ENCODE results near the gene LRIG1. TPM values are rescaled to one million over a fixed set of nuclear protein-coding genes. Genes with fewer than 3 reads are reported as not detected.

Gene LRIG1
- total and polyA plus RNA-seq, 2 of the 8 experiments (the other 6 are each of a cell fraction or from before 2014, with no cell fraction given) = 78.1 to 88.7 TPM

DNA sequence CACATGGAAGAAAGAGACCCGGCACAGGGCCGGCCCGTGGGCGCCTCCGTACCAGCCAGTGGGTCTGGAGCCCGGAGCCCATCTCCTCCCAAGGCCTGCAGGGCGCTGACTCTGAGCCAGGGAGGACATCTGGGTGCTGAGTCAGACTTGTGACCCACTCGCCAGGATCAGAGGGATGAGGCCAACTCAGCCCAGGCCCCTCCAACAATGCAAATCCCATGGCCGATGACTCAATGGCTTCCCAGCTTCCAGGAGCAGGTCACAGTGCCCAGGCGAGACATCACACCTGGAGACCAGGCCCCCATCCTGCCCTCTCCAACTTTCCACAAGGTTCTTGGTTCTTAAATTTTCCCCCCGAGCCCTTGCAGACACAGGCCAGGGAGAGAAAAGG is 95.1 kb downstream of the LRIG1 start (continued):
- TF ChIP-seq, protein P1, sequence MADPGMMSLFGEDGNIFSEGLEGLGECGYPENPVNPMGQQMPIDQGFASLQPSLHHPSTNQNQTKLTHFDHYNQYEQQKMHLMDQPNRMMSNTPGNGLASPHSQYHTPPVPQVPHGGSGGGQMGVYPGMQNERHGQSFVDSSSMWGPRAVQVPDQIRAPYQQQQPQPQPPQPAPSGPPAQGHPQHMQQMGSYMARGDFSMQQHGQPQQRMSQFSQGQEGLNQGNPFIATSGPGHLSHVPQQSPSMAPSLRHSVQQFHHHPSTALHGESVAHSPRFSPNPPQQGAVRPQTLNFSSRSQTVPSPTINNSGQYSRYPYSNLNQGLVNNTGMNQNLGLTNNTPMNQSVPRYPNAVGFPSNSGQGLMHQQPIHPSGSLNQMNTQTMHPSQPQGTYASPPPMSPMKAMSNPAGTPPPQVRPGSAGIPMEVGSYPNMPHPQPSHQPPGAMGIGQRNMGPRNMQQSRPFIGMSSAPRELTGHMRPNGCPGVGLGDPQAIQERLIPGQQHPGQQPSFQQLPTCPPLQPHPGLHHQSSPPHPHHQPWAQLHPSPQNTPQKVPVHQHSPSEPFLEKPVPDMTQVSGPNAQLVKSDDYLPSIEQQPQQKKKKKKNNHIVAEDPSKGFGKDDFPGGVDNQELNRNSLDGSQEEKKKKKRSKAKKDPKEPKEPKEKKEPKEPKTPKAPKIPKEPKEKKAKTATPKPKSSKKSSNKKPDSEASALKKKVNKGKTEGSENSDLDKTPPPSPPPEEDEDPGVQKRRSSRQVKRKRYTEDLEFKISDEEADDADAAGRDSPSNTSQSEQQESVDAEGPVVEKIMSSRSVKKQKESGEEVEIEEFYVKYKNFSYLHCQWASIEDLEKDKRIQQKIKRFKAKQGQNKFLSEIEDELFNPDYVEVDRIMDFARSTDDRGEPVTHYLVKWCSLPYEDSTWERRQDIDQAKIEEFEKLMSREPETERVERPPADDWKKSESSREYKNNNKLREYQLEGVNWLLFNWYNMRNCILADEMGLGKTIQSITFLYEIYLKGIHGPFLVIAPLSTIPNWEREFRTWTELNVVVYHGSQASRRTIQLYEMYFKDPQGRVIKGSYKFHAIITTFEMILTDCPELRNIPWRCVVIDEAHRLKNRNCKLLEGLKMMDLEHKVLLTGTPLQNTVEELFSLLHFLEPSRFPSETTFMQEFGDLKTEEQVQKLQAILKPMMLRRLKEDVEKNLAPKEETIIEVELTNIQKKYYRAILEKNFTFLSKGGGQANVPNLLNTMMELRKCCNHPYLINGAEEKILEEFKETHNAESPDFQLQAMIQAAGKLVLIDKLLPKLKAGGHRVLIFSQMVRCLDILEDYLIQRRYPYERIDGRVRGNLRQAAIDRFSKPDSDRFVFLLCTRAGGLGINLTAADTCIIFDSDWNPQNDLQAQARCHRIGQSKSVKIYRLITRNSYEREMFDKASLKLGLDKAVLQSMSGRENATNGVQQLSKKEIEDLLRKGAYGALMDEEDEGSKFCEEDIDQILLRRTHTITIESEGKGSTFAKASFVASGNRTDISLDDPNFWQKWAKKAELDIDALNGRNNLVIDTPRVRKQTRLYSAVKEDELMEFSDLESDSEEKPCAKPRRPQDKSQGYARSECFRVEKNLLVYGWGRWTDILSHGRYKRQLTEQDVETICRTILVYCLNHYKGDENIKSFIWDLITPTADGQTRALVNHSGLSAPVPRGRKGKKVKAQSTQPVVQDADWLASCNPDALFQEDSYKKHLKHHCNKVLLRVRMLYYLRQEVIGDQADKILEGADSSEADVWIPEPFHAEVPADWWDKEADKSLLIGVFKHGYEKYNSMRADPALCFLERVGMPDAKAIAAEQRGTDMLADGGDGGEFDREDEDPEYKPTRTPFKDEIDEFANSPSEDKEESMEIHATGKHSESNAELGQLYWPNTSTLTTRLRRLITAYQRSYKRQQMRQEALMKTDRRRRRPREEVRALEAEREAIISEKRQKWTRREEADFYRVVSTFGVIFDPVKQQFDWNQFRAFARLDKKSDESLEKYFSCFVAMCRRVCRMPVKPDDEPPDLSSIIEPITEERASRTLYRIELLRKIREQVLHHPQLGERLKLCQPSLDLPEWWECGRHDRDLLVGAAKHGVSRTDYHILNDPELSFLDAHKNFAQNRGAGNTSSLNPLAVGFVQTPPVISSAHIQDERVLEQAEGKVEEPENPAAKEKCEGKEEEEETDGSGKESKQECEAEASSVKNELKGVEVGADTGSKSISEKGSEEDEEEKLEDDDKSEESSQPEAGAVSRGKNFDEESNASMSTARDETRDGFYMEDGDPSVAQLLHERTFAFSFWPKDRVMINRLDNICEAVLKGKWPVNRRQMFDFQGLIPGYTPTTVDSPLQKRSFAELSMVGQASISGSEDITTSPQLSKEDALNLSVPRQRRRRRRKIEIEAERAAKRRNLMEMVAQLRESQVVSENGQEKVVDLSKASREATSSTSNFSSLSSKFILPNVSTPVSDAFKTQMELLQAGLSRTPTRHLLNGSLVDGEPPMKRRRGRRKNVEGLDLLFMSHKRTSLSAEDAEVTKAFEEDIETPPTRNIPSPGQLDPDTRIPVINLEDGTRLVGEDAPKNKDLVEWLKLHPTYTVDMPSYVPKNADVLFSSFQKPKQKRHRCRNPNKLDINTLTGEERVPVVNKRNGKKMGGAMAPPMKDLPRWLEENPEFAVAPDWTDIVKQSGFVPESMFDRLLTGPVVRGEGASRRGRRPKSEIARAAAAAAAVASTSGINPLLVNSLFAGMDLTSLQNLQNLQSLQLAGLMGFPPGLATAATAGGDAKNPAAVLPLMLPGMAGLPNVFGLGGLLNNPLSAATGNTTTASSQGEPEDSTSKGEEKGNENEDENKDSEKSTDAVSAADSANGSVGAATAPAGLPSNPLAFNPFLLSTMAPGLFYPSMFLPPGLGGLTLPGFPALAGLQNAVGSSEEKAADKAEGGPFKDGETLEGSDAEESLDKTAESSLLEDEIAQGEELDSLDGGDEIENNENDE (IDR thresholded peaks at IDR 0.05; ENCODE audit: insufficient replicate concordance, low read length) = no peak
- TF ChIP-seq CHD1 (IDR thresholded peaks at IDR 0.05; ENCODE audit: low read depth, low read length) (no peak), TAF7 (optimal IDR thresholded peaks at IDR 0.05; ENCODE audit: borderline replicate concordance, low read depth, low read length) (no peak), KDM1A (IDR thresholded peaks at IDR 0.05; ENCODE audit: borderline replicate concordance, low read length) (no peak), TAF1 (IDR thresholded peaks at IDR 0.05; ENCODE audit: low read depth, low read length) (no peak), BCL11A (IDR thresholded peaks at IDR 0.05; ENCODE audit: low read depth in 2 of 2, low read length in 2 of 2) (no peak), PHF8 (conservative IDR thresholded peaks at IDR 0.05; ENCODE audit: low read depth, low read length) (no peak), CREB1 (IDR thresholded peaks at IDR 0.05) (no peak), TCF12 (IDR thresholded peaks at IDR 0.05; ENCODE audit: low read depth, low read length) (no peak), SP1 (IDR thresholded peaks at IDR 0.05; ENCODE audit: low read depth, low read length) (no peak), KDM5A (IDR thresholded peaks at IDR 0.05; ENCODE audit: low read length) (no peak)
- TF ChIP-seq, protein P2, sequence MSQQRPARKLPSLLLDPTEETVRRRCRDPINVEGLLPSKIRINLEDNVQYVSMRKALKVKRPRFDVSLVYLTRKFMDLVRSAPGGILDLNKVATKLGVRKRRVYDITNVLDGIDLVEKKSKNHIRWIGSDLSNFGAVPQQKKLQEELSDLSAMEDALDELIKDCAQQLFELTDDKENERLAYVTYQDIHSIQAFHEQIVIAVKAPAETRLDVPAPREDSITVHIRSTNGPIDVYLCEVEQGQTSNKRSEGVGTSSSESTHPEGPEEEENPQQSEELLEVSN (IDR thresholded peaks at IDR 0.05) = no peak
